Mucosa of descending colon (tissue), 3 donors: ENCODE measurements around the gene GET4. TPM values are rescaled to one million over a fixed set of nuclear protein-coding genes. Genes with fewer than 3 reads are reported as not detected.

Source experiments
- ATAC-seq: fragments of 200-7000 bp; cut with Tn5 transposase; one replicate; pipeline ENCODE4 v1.9.1; 2020; ENCODE audit warnings: mild to moderate bottlenecking, moderate library complexity
- DNase-seq, 3 donors: peaks; one replicate each; pipeline ENCODE4 v3.0.0-alpha.2; 2020
- H3K36me3 ChIP-seq: fragments of 200-600 bp; one replicate; pipeline ENCODE4 v1.8.0; 2021; ENCODE audit warnings: low read depth, mild to moderate bottlenecking
- H3K4me1 ChIP-seq: fragments of 200-600 bp; one replicate; pipeline ENCODE4 v1.8.0; 2021; ENCODE audit warnings: low read depth, mild to moderate bottlenecking
- H3K4me3 ChIP-seq: fragments of 200-600 bp; one replicate; pipeline ENCODE4 v1.8.0; 2021; ENCODE audit warnings: mild to moderate bottlenecking
- H3K9me3 ChIP-seq: fragments of 200-600 bp; one replicate; pipeline ENCODE4 v1.8.0; 2021; ENCODE audit warnings: mild to moderate bottlenecking
- intact Hi-C, 2 donors: fragments of 100-400 bp; cut with DNase I in 1 of 2; cut with micrococcal nuclease in 1 of 2; formaldehyde crosslinking; loops; one replicate each; pipeline versions ENCODE4 v1.11.0 to v1.11.1; 2022; cut with DNase I, micrococcal nuclease
- total RNA-seq, 3 donors: library from RNA; stranded (reverse); fragmentation: NEBNext Ultra II Directional in 2 of 3; extraction: Animal tissue kit (Norgen Biotek cat#: 25700) in 2 of 3; gene quantifications; one replicate each; pipeline versions ENCODE4 v1.2.1 to v1.2.4, GENCODE V29; 2021 to 2023
- TF ChIP-seq, protein P1 (sequence below): fragments of 200-600 bp; IDR thresholded peaks from one replicate; pipeline ENCODE4 v1.8.0; 2022; ENCODE audit warnings: antibody characterized with exemption, mild to moderate bottlenecking
- donor health status: DM: no; HTN: no; CAD: no; lungs with moderate emphysema.
- donor health status: DM: no; HTN: no; CAD: no.
- donor health status: DM: no; HTN: yes; CAD: no.

Gene GET4
- total RNA-seq, 3 donors from 2014 or later, result 36.9 to 48.8 (median 48.2) TPM

DNA sequence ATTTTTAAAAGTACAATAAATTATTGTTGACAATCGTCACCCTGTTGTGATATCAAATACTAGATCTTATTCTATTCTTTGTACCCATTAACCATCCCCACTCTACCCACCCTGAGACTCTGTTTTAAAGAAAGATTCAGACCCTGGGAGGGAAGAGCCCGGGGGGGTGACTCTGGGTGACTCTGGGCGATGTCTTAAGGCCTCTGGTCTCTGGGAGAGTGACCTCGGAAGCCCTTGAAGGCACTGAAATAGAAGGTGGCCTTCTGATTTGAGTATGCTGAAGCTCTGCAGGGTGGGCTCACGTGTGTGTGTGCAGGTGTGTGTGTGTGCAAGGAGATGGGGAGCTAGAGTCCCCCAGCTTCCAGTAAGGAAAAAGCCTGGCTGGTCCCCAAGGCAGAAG lies 68.4 kb downstream of the GET4 start:
- no peak for DNase-seq
- Histone ChIP-seq H3K36me3 (no peaks in the 10 kb centered on the region), H3K9me3 (no peaks in the 10 kb centered on the region), H3K4me1 (peaks cover 8% of the 10 kb centered on the region), H3K4me3 (no peak overlapping the region)
- TF ChIP-seq, protein P1, sequence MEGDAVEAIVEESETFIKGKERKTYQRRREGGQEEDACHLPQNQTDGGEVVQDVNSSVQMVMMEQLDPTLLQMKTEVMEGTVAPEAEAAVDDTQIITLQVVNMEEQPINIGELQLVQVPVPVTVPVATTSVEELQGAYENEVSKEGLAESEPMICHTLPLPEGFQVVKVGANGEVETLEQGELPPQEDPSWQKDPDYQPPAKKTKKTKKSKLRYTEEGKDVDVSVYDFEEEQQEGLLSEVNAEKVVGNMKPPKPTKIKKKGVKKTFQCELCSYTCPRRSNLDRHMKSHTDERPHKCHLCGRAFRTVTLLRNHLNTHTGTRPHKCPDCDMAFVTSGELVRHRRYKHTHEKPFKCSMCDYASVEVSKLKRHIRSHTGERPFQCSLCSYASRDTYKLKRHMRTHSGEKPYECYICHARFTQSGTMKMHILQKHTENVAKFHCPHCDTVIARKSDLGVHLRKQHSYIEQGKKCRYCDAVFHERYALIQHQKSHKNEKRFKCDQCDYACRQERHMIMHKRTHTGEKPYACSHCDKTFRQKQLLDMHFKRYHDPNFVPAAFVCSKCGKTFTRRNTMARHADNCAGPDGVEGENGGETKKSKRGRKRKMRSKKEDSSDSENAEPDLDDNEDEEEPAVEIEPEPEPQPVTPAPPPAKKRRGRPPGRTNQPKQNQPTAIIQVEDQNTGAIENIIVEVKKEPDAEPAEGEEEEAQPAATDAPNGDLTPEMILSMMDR, result no peak
- ATAC-seq, result no peak
- intact Hi-C loops, result no loop called here

DNA sequence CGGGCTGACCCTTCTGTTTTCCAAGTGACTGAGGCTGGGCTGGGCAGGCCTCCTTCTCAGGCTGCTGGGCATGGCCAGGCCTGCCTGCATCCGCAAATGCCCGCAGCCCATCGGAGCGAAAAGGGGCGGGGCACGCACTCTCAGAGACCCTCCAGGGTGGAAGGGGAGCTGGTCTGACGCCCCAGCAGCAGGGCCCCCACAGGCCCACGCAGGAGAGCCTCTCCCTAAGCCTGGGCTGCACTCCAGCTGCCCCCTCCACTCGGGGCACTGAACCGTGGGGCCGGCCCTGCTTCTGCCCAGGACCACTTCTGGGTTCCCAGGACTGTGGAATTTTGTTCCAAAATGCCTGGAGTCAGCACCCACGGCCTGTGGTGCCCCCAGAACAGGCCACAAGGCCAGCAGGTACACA lies 68.8 kb downstream of the GET4 start:
- intact Hi-C loops, result no loop called here
- H3K4me1 ChIP-seq, result peaks cover 8% of the 10 kb centered on the region
- ATAC-seq (peak; percentile 25), DNase-seq (peak in 2 of 3 donors; percentile 60 to 61)
- H3K4me3 ChIP-seq, result no peak overlapping the region
- H3K9me3 ChIP-seq, result no peaks in the 10 kb centered on the region
- no peaks in the 10 kb centered on the region for H3K36me3 ChIP-seq
- TF ChIP-seq, protein P1, result no peak

DNA sequence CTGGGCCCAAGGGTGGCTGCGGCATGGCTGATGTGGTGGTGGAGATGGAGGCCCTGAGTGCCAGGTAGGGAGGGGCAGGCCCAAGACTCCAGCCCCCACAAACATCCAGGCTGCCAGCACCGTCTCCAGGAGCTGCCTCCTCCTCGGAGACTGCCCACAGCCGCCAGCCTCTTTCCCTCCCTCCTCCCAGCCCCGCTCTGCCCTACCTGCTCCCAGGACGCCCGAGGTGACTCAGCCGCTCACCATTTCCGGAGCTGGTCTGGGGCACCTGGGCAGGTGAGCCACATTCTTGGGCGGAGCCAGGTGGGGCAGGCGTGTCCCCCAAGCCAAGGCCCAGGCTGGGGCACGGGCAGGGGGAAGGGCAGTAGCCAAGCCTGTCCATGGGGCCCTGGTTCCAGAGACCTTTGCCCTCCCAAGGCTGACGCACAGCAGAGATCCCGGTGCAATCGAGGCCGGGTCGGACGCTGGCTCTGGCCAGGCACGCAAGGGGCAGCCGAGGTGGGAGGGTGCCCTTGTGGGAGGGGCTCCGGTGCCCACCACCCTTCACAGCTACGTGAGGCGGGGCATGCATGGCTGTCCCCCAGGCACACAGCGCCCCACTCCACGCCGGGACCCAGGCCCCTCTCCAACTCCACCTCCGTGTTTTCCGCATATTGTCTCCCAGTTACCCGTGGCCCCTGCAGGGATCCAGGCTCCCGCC lies 69.4 kb downstream of the GET4 start:
- TF ChIP-seq, protein P1, result no peak
- ATAC-seq (peak; percentile 92), DNase-seq (peak; percentile 95 to 97 (median 97))
- intact Hi-C loops, result no loop called here
- Histone ChIP-seq H3K4me3 (no peak overlapping the region), H3K9me3 (no peaks in the 10 kb centered on the region), H3K4me1 (peaks cover 8% of the 10 kb centered on the region), H3K36me3 (no peaks in the 10 kb centered on the region)

Other genes with a start within 250 kb of the GET4 start
- gene DNAAF5, start 149.9 kb upstream of the GET4 start, total RNA-seq, result 10 to 100 TPM; 29.4 to 43.0 (median 30.9) TPM
- 10 to 100 TPM; 10.1 to 24.5 (median 24.4) TPM for gene PRKAR1B, start 149.3 kb upstream of the GET4 start, total RNA-seq
- gene SUN1, start 44.1 kb upstream of the GET4 start, total RNA-seq, result 100 to 1,000 TPM; 151 to 179 (median 164) TPM
- 100 to 1,000 TPM in 1 of 3 donors, 10 to 100 TPM in 2; 80.7 to 153 (median 98.8) TPM for gene ADAP1, start 78.1 kb downstream of the GET4 start, total RNA-seq
- 10 to 100 TPM; 14.9 to 20.9 (median 15.8) TPM for gene COX19, start 99.0 kb downstream of the GET4 start, total RNA-seq
- 1 to 10 TPM in 2 of 3 donors, under 1 TPM in 1; 0.47 to 2.3 (median 2.1) TPM for gene CYP2W1, start 106.6 kb downstream of the GET4 start, total RNA-seq
- gene GPR146, start 168.0 kb downstream of the GET4 start, total RNA-seq, result 10 to 100 TPM in 1 of 3 donors, 1 to 10 TPM in 2; 3.5 to 13.0 (median 5.7) TPM
- gene GPER1, start 211.6 kb downstream of the GET4 start, total RNA-seq, result 10 to 100 TPM in 1 of 3 donors, 1 to 10 TPM in 2; 7.9 to 14.7 (median 9.8) TPM